Adipose tissue (tissue), 3 donors: ENCODE results near the gene DNAJC28. TPM values are rescaled to one million over a fixed set of nuclear protein-coding genes. Genes with fewer than 3 reads are reported as not detected.
"Not testable (repeated sequence)": the region's sequence is repeated elsewhere in the genome, so short reads cannot be mapped to it uniquely, and the experiment has no call there.

Source experiments
- H3K27ac ChIP-seq: one replicate; pipeline ENCODE4 v1.5.1; 2013; ENCODE audit warnings: low read depth, low read length
- WGBS, 3 donors: extraction: QIAGEN DNeasy Blood & Tissue Kit; methylation state at CpG; one replicate each; pipeline ENCODE4 v1.1.7; 2013; 5-methylcytosine and 5-hydroxymethylcytosine counted together
- polyA plus RNA-seq, 3 donors: library from polyadenylated mRNA; stranded (reverse); fragments of 200-250 nt; gene quantifications; one replicate each; pipeline ENCODE4 v1.2.3, GENCODE V29; 2013
- donor health status: healthy with polysubstance abuse.
- donor health status: Bipolar disorder and iron deficiency.
- donor health status: healthy.

The DNAJC28 gene
- polyA plus RNA-seq, 3 donors: 0.86 to 1.6 (median 1.3) TPM

GRCh38 chr21:33449616-33450015 lies 41.9 kb downstream of the DNAJC28 start:
- H3K27ac ChIP-seq: no peak overlapping the region
- 64 to 78% (median 75%) methylated on average over 4 of the region's 4 CpGs for WGBS, 3 donors

GRCh38 chr21:33446620-33447019 lies 44.9 kb downstream of the DNAJC28 start:
- 95 to 98% (median 95%) methylated on average over 6 of the region's 6 CpGs for WGBS, 3 donors

GRCh38 chr21:33444499-33444898 lies 47.0 kb downstream of the DNAJC28 start:
- H3K27ac ChIP-seq: no peak overlapping the region
- WGBS, 3 donors: 40 to 65% (median 40%) methylated on average over 2 of the region's 2 CpGs

More at GRCh38 chr21:33446620-33447019, 44.9 kb downstream of the DNAJC28 start:
- not testable (repeated sequence) for H3K27ac ChIP-seq

- H3K27ac ChIP-seq: no peak overlapping the region
- WGBS, 3 donors: 82 to 93% (median 90%) methylated on average over 5 of the region's 5 CpGs
Measured at GRCh38 chr21:33443194-33443593, 48.3 kb downstream of the DNAJC28 start.

GRCh38 chr21:33441489-33442477 lies 49.7 kb downstream of the DNAJC28 start:
- 65 to 74% (median 67%) methylated on average over 11 of the region's 11 CpGs for WGBS, 3 donors
- no peak overlapping the region for H3K27ac ChIP-seq

Other genes with a start within 250 kb of the DNAJC28 start
- gene IL10RB, start 225.3 kb downstream of the DNAJC28 start, polyA plus RNA-seq: 10 to 100 TPM; 22.2 to 33.3 (median 29.3) TPM
- gene IFNAR1, start 166.7 kb downstream of the DNAJC28 start, polyA plus RNA-seq: 10 to 100 TPM; 18.3 to 56.9 (median 26.0) TPM
- 100 to 1,000 TPM in 1 of 3 donors, 10 to 100 TPM in 2; 16.8 to 125 (median 87.6) TPM for gene IFNGR2, start 88.3 kb downstream of the DNAJC28 start, polyA plus RNA-seq
- 10 to 100 TPM; 21.1 to 34.8 (median 29.0) TPM for gene TMEM50B, start 11.7 kb downstream of the DNAJC28 start, polyA plus RNA-seq
- 10 to 100 TPM; 16.7 to 45.5 (median 26.0) TPM for gene GART, start 50.4 kb upstream of the DNAJC28 start, polyA plus RNA-seq
- gene SON, start 51.3 kb upstream of the DNAJC28 start, polyA plus RNA-seq: 100 to 1,000 TPM in 1 of 3 donors, 10 to 100 TPM in 2; 45.7 to 107 (median 83.2) TPM
- 1 to 10 TPM; 4.6 to 8.7 (median 5.2) TPM for gene DONSON, start 97.0 kb upstream of the DNAJC28 start, polyA plus RNA-seq
- 10 to 100 TPM; 13.0 to 18.9 (median 18.5) TPM for gene CRYZL1, start 150.0 kb upstream of the DNAJC28 start, polyA plus RNA-seq
- 100 to 1,000 TPM in 1 of 3 donors, 10 to 100 TPM in 1, 1 to 10 TPM in 1; 6.8 to 114 (median 40.2) TPM for gene ITSN1, start 150.8 kb upstream of the DNAJC28 start, polyA plus RNA-seq